GM23248 (cell line): ENCODE data around the gene DTNA.

ENCODE experiments used
- EZH2 ChIP-seq: fragments of 200-600 bp; sonication (generic); IDR thresholded peaks from 2 replicates; pipeline ENCODE4 v1.6.1; 2018; ENCODE audit warnings: antibody characterized with exemption, mild to moderate bottlenecking; ENCODE audit not compliant: insufficient read depth, poor library complexity, severe bottlenecking
- EZH2phosphoT487 ChIP-seq: fragments of 200-600 bp; sonication (generic); IDR thresholded peaks from 2 replicates; pipeline ENCODE4 v1.6.1; 2018; ENCODE audit warnings: antibody characterized with exemption, moderate library complexity, mild to moderate bottlenecking, low read depth; ENCODE audit not compliant: insufficient read depth

GRCh38 chr18:34913837-34914661 lies 204.0 kb downstream of the DTNA start:
- TF ChIP-seq EZH2 = no peak
- no peak for TF ChIP-seq EZH2phosphoT487
